ENCODE results near the gene CORO1C. TPM values are rescaled to one million over a fixed set of nuclear protein-coding genes. Genes with fewer than 3 reads are reported as not detected.
"Not testable (repeated sequence)": the region's sequence is repeated elsewhere in the genome, so short reads cannot be mapped to it uniquely, and the experiment has no call there.

The CORO1C gene
- total RNA-seq, 2 experiments from 2014 or later, result 66.3 to 69.2 TPM

GRCh38 chr12:108665608-108666202 lies 65.6 kb downstream of the CORO1C start:
- no peak for ATAC-seq
- DNase-seq, result no peak
- Mint-ChIP-seq H3K4me1 (ENCODE audit: low read depth) (peaks cover 20% of the 10 kb centered on the region), H3K9me3 (ENCODE audit: insufficient read depth) (no peaks in the 10 kb centered on the region), H3K36me3 (ENCODE audit: low read depth) (peaks cover 5% of the 10 kb centered on the region), H3K27me3 (ENCODE audit: low read depth) (no peaks in the 10 kb centered on the region), H3K4me3 (no peak overlapping the region), H3K27ac (no peak overlapping the region)
- POLR2A ChIA-PET, result no interaction called here
- CTCF ChIA-PET, result interaction anchor here (0.6 to 10.0 kb wide), 42 partner anchors 10 to 433 kb away, joined by 3 to 281 read pairs (median 6); partner anchors contain the start of genes ALKBH2, ISCU, SART3 and SELPLG

DNA sequence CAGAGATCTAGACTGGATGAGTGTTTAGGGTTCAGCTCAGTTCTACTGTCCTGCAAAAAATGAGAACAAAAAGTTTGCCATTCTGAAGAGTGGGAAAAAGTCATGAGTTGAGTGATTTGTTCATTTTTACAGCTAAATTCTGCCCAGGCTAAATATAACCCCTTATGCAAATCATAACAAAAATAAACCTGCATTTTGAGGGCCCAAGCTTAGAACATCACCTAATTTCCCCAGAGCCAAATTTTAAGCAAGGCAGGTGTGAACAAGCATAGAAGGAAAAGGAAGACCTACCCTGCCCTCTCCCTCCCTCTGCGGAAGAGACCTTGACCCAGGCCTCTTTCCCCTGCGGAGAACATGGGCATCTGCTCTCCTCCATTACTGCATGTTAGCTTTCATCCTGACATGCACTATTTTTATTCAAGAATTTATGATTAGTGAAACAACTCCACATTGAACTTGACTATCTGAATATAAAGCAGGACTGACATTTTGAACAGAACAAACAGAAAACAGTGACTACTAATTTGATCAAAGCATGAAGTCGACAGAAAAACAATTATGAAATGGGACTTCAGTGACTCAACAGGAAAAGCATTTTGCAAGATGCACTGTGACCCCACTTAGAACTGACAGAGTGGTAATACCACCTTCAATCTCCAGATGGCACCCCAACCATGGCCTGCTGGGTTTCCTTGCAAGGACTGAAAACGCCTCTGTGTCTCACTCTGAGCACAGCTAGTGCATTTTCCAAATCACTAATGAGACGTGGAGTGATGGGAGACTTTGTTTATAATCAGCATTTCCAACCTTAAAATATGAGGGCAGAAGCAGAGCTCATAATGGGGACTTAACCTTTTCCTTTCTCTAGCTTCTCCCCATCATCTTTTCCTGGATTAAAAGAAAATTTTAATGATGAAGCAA lies 66.7 kb downstream of the CORO1C start:
- Mint-ChIP-seq H3K27ac (peak overlapping the region; percentile 76), H3K4me1 (ENCODE audit: low read depth) (peaks cover 20% of the 10 kb centered on the region), H3K9me3 (ENCODE audit: insufficient read depth) (no peaks in the 10 kb centered on the region), H3K27me3 (ENCODE audit: low read depth) (no peaks in the 10 kb centered on the region), H3K4me3 (no peak overlapping the region), H3K36me3 (ENCODE audit: low read depth) (peaks cover 5% of the 10 kb centered on the region)
- ATAC-seq (peak; percentile 98), DNase-seq (peak; percentile 90)
- CTCF ChIA-PET, result interaction anchor here (0.5 to 10.0 kb wide), 73 partner anchors 9 to 1057 kb away, joined by 3 to 281 read pairs (median 5); partner anchors contain the start of genes ALKBH2, ISCU, SART3 and SELPLG
- POLR2A ChIA-PET, result interaction anchor here (0.8 to 1.9 kb wide), 3 partner anchors 29 to 102 kb away, joined by 3 to 9 read pairs (median 6); partner anchors contain the start of gene ISCU

GRCh38 chr12:108663324-108664015 lies 67.8 kb downstream of the CORO1C start:
- ATAC-seq, result no peak
- H3K9me3 Mint-ChIP-seq (ENCODE audit: insufficient read depth), result no peaks in the 10 kb centered on the region

GRCh38 chr12:108658115-108658514 lies 73.2 kb downstream of the CORO1C start:
- H3K9me3 Mint-ChIP-seq (ENCODE audit: insufficient read depth); H3K27me3 Mint-ChIP-seq (ENCODE audit: low read depth); H3K27ac Mint-ChIP-seq; ATAC-seq; H3K4me3 Mint-ChIP-seq; DNase-seq; H3K4me1 Mint-ChIP-seq (ENCODE audit: low read depth): not testable (repeated sequence)
- ChIA-PET CTCF (interaction anchor here (0.7 to 1.3 kb wide), 2 partner anchors 40 to 1195 kb away, joined by 3 to 4 read pairs; no protein-coding TSS in a partner anchor), POLR2A (interaction anchor here (0.8 to 0.9 kb wide), 2 partner anchors 22 to 24 kb away, joined by 3 read pairs; partner anchors contain the start of gene SELPLG)
- peaks cover 25% of the 10 kb centered on the region for H3K36me3 Mint-ChIP-seq (ENCODE audit: low read depth)

More at GRCh38 chr12:108663324-108664015, 67.8 kb downstream of the CORO1C start:
- Mint-ChIP-seq H3K4me3 (no peak overlapping the region), H3K27me3 (ENCODE audit: low read depth) (no peaks in the 10 kb centered on the region), H3K27ac (peak overlapping the region; percentile 9), H3K36me3 (ENCODE audit: low read depth) (peaks cover 8% of the 10 kb centered on the region), H3K4me1 (ENCODE audit: low read depth) (peaks cover 20% of the 10 kb centered on the region)
- CTCF ChIA-PET, result interaction anchor here (0.6 to 10.0 kb wide), 42 partner anchors 10 to 1058 kb away, joined by 3 to 281 read pairs (median 7); partner anchors contain the start of genes ALKBH2, ISCU, SART3 and SELPLG
- DNase-seq, result no peak
- POLR2A ChIA-PET, result interaction anchor here (0.6 to 1.9 kb wide), 3 partner anchors 67 to 138 kb away, joined by 3 to 9 read pairs (median 3); partner anchors contain the start of gene ISCU

- Mint-ChIP-seq H3K36me3 (ENCODE audit: low read depth) (peaks cover 25% of the 10 kb centered on the region), H3K9me3 (ENCODE audit: insufficient read depth) (no peaks in the 10 kb centered on the region), H3K4me3 (no peak overlapping the region), H3K27me3 (ENCODE audit: low read depth) (no peaks in the 10 kb centered on the region), H3K27ac (no peak overlapping the region), H3K4me1 (ENCODE audit: low read depth) (no peaks in the 10 kb centered on the region)
- DNase-seq (no peak), ATAC-seq (no peak)
- CTCF ChIA-PET, result no interaction called here
- POLR2A ChIA-PET, result no interaction called here
Measured at GRCh38 chr12:108657130-108657745, 74.1 kb downstream of the CORO1C start.

GRCh38 chr12:108656247-108656646 lies 75.1 kb downstream of the CORO1C start:
- not testable (repeated sequence) for H3K4me1 Mint-ChIP-seq (ENCODE audit: low read depth)

DNA sequence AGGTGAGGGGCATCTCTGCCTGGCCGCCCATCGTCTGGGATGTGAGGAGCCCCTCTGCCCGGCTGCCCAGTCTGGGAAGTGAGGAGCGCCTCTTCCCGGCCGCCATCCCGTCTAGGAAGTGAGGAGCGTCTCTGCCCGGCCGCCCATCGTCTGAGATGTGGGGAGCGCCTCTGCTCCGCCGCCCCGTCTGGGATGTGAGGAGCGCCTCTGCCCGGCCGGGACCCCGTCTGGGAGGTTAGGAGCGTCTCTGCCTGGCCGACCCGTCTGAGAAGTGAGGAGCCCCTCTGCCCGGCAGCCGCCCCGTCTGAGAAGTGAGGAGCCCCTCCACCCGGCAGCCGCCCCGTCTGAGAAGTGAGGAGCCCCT lies 75.5 kb downstream of the CORO1C start:
- POLR2A ChIA-PET; H3K27me3 Mint-ChIP-seq (ENCODE audit: low read depth); DNase-seq; H3K4me1 Mint-ChIP-seq (ENCODE audit: low read depth); H3K27ac Mint-ChIP-seq; CTCF ChIA-PET; H3K9me3 Mint-ChIP-seq (ENCODE audit: insufficient read depth); ATAC-seq; H3K4me3 Mint-ChIP-seq: not testable (repeated sequence)
- H3K36me3 Mint-ChIP-seq (ENCODE audit: low read depth), result peaks cover 27% of the 10 kb centered on the region

More at GRCh38 chr12:108656247-108656646, 75.1 kb downstream of the CORO1C start:
- peak overlapping the region; percentile 27 for H3K27ac Mint-ChIP-seq
- ATAC-seq; H3K27me3 Mint-ChIP-seq (ENCODE audit: low read depth); H3K9me3 Mint-ChIP-seq (ENCODE audit: insufficient read depth); DNase-seq; H3K4me3 Mint-ChIP-seq; POLR2A ChIA-PET; CTCF ChIA-PET: not testable (repeated sequence)
- H3K36me3 Mint-ChIP-seq (ENCODE audit: low read depth), result peaks cover 28% of the 10 kb centered on the region

- ATAC-seq; CTCF ChIA-PET; H3K9me3 Mint-ChIP-seq (ENCODE audit: insufficient read depth); H3K27ac Mint-ChIP-seq; H3K4me3 Mint-ChIP-seq; POLR2A ChIA-PET; H3K27me3 Mint-ChIP-seq (ENCODE audit: low read depth); H3K4me1 Mint-ChIP-seq (ENCODE audit: low read depth); DNase-seq: not testable (repeated sequence)
- H3K36me3 Mint-ChIP-seq (ENCODE audit: low read depth), result peaks cover 29% of the 10 kb centered on the region
Measured at GRCh38 chr12:108654622-108655021, 76.7 kb downstream of the CORO1C start.

- no peak overlapping the region for H3K27ac Mint-ChIP-seq
- H3K4me1 Mint-ChIP-seq (ENCODE audit: low read depth), result peaks cover 2% of the 10 kb centered on the region
- peaks cover 35% of the 10 kb centered on the region for H3K36me3 Mint-ChIP-seq (ENCODE audit: low read depth)
- DNase-seq (no peak), ATAC-seq (no peak)
- CTCF ChIA-PET, result interaction anchor here (1.1 to 1.7 kb wide), 5 partner anchors 10 to 150 kb away, joined by 3 to 16 read pairs (median 3); no protein-coding TSS in a partner anchor
- H3K9me3 Mint-ChIP-seq (ENCODE audit: insufficient read depth), result no peaks in the 10 kb centered on the region
- H3K4me3 Mint-ChIP-seq, result no peak overlapping the region
- no peaks in the 10 kb centered on the region for H3K27me3 Mint-ChIP-seq (ENCODE audit: low read depth)
- POLR2A ChIA-PET, result no interaction called here
Measured at GRCh38 chr12:108653922-108654321, 77.4 kb downstream of the CORO1C start.

GRCh38 chr12:108653082-108653516 lies 78.2 kb downstream of the CORO1C start:
- no peak overlapping the region for H3K27ac Mint-ChIP-seq
- ATAC-seq, result no peak

DNA sequence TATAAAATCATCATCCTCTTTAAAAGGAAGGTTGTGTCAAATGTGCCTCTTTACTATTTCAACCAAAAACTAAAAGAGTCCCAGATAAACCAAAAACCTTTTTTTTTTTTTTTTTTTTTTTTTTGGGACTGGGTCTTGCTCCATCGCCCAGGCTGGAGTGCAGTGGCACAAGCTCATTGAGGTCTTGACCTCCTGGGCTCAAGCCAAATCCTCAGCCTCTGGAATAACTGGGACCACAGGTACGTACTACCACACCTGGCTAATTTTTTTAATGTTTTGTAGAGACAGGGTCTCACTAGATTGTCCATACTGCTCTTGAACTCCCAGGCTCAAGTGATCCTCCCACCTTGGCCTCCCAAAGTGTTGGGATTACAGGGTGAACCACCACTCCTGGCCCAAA lies 81.2 kb downstream of the CORO1C start:
- Mint-ChIP-seq H3K4me3 (no peak overlapping the region), H3K36me3 (ENCODE audit: low read depth) (peaks cover 34% of the 10 kb centered on the region), H3K27ac (no peak overlapping the region), H3K4me1 (ENCODE audit: low read depth) (peaks cover 27% of the 10 kb centered on the region), H3K9me3 (ENCODE audit: insufficient read depth) (no peaks in the 10 kb centered on the region), H3K27me3 (ENCODE audit: low read depth) (no peaks in the 10 kb centered on the region)
- CTCF ChIA-PET, result interaction anchor here (0.9 to 2.2 kb wide), 4 partner anchors 14 to 86 kb away, joined by 5 to 7 read pairs (median 6); partner anchors contain the start of gene SELPLG
- ATAC-seq, result no peak
- no peak for DNase-seq
- POLR2A ChIA-PET, result no interaction called here

More at GRCh38 chr12:108653082-108653516, 78.2 kb downstream of the CORO1C start:
- no peaks in the 10 kb centered on the region for H3K9me3 Mint-ChIP-seq (ENCODE audit: insufficient read depth)
- DNase-seq, result no peak
- CTCF ChIA-PET, result interaction anchor here (0.6 to 1.7 kb wide), 6 partner anchors 11 to 441 kb away, joined by 3 to 16 read pairs (median 3); no protein-coding TSS in a partner anchor
- H3K4me1 Mint-ChIP-seq (ENCODE audit: low read depth), result peaks cover 5% of the 10 kb centered on the region
- no peak overlapping the region for H3K4me3 Mint-ChIP-seq
- H3K27me3 Mint-ChIP-seq (ENCODE audit: low read depth), result no peaks in the 10 kb centered on the region
- peaks cover 36% of the 10 kb centered on the region for H3K36me3 Mint-ChIP-seq (ENCODE audit: low read depth)
- POLR2A ChIA-PET, result no interaction called here
